ENCODE results near the gene HOXC13. TPM values are rescaled to one million over a fixed set of nuclear protein-coding genes. Genes with fewer than 3 reads are reported as not detected.

Gene HOXC13
- total RNA-seq, 1 donor from 2014 or later: not detected

- H3K36me3 ChIP-seq: no peaks in the 10 kb centered on the region
- peaks cover 12% of the 10 kb centered on the region for H3K4me1 ChIP-seq
- no peaks in the 10 kb centered on the region for H3K9me3 ChIP-seq
- peaks cover 22% of the 10 kb centered on the region for H3K27me3 ChIP-seq
- intact Hi-C loops (cut with DNase I): no loop called here
- H3K4me3 ChIP-seq: no peak overlapping the region
- DNase-seq (ENCODE audit: extremely low spot score in 2 of 2): no peak
- H3K27ac ChIP-seq: no peak overlapping the region
- TF ChIP-seq POLR2A (IDR thresholded peaks at IDR 0.05) (no peak), POLR2AphosphoS5 (IDR thresholded peaks at IDR 0.05; ENCODE audit: insufficient read depth in 1 of 2, low read depth in 1 of 2) (no peak), CTCF (IDR thresholded peaks at IDR 0.05) (no peak)
Observed at GRCh38 chr12:53980104-53980801, 41.6 kb downstream of the HOXC13 start.

GRCh38 chr12:53980802-53981496 is 42.3 kb downstream of the HOXC13 start:
- Histone ChIP-seq H3K27ac (no peak overlapping the region), H3K27me3 (peaks cover 24% of the 10 kb centered on the region), H3K4me1 (peaks cover 18% of the 10 kb centered on the region), H3K4me3 (no peak overlapping the region), H3K36me3 (no peaks in the 10 kb centered on the region), H3K9me3 (no peaks in the 10 kb centered on the region)
- no peak for DNase-seq (ENCODE audit: extremely low spot score in 2 of 2)
- TF ChIP-seq POLR2A (IDR thresholded peaks at IDR 0.05): no peak
- TF ChIP-seq CTCF (IDR thresholded peaks at IDR 0.05): no peak
- no peak for TF ChIP-seq POLR2AphosphoS5 (IDR thresholded peaks at IDR 0.05; ENCODE audit: insufficient read depth in 1 of 2, low read depth in 1 of 2)
- intact Hi-C loops (cut with DNase I): no loop called here

- Histone ChIP-seq H3K9me3 (no peaks in the 10 kb centered on the region), H3K4me1 (peaks cover 24% of the 10 kb centered on the region), H3K27me3 (peaks cover 26% of the 10 kb centered on the region), H3K36me3 (no peaks in the 10 kb centered on the region), H3K27ac (no peak overlapping the region), H3K4me3 (no peak overlapping the region)
- intact Hi-C loops (cut with DNase I): no loop called here
- TF ChIP-seq CTCF (IDR thresholded peaks at IDR 0.05) (no peak), POLR2AphosphoS5 (IDR thresholded peaks at IDR 0.05; ENCODE audit: insufficient read depth in 1 of 2, low read depth in 1 of 2) (no peak), POLR2A (IDR thresholded peaks at IDR 0.05) (no peak)
- no peak for DNase-seq (ENCODE audit: extremely low spot score in 2 of 2)
Observed at GRCh38 chr12:53981634-53982565, 43.3 kb downstream of the HOXC13 start.

- H3K4me1 ChIP-seq: peaks cover 24% of the 10 kb centered on the region
- peaks cover 25% of the 10 kb centered on the region for H3K27me3 ChIP-seq
- H3K4me3 ChIP-seq: no peak overlapping the region
- intact Hi-C loops (cut with DNase I): no loop called here
- no peaks in the 10 kb centered on the region for H3K9me3 ChIP-seq
- no peaks in the 10 kb centered on the region for H3K36me3 ChIP-seq
- H3K27ac ChIP-seq: no peak overlapping the region
- no peak for DNase-seq (ENCODE audit: extremely low spot score in 2 of 2)
- TF ChIP-seq POLR2AphosphoS5 (IDR thresholded peaks at IDR 0.05; ENCODE audit: insufficient read depth in 1 of 2, low read depth in 1 of 2): no peak
- TF ChIP-seq POLR2A (IDR thresholded peaks at IDR 0.05): no peak
- TF ChIP-seq CTCF (IDR thresholded peaks at IDR 0.05): no peak
Observed at GRCh38 chr12:53982648-53983567, 44.3 kb downstream of the HOXC13 start.
